NOMO-1 treated with DMSO at 0.1 percent for 48 hours (cell line): ENCODE results near the gene FBXW7.

Experiments used
- DNase-seq: peaks from one replicate; lab custom pipeline; 2025; ENCODE audit not compliant: unreplicated experiment; lab: John Stamatoyannopoulos, UW

The FBXW7 gene

DNA sequence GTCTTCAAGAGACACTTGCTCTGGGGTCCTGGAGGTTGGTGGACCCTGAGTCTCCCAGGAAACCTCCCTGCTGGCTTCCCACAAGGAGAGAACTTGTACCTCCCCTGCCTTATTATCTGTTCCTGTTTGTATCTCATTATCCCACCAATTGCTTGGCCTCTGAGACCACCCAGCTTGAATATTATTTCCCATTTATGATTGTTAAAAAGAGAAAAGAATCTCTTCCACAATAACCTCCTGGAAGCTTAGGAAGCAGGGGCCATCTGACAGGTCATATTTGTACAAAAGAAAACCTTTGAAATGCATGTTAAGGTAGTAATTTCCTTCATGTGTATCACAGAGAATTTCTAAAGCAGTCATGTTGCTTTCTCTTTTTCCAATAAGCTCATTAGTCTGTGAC is 239.5 kb downstream of the FBXW7 start:
- DNase-seq, result no peak

DNA sequence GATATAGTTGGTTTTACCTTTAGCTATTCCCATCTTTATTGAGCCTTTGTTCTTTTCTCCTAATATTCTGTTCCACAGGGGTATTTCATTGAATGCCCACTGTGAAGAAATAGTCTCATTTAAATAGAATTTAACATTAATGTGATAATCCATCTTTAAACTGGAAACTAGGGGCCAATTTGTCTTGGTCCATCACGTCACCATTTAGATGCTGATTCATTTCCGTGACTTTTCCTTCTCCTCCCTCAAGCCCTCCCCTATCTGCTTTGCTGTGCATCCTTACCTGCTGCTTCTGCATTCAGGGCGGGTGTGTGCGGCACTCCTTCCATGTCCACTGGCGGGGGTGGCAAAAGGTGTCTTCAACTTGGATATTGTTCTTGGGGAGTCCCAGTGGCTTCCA is 241.1 kb downstream of the FBXW7 start:
- DNase-seq, result no peak

DNA sequence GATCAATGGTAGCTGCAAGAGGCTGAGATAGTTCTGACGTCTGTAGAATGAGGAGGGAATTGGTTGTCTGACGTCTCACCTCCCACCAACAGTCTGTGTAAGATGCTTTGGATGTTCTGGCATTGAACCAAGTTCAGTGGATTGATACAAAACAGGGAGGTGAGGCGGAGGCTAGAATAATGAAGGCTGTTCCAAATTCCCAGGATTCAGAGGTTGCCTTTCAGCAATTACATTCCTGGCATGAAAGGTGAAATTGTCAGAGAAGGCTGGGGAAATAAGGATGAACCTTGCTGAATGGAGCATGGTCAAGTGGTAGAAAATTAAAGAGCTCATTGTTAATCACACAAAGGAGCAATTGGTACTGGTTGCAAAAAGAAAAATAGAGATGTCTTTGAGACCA is 241.6 kb downstream of the FBXW7 start:
- DNase-seq, result no peak

DNA sequence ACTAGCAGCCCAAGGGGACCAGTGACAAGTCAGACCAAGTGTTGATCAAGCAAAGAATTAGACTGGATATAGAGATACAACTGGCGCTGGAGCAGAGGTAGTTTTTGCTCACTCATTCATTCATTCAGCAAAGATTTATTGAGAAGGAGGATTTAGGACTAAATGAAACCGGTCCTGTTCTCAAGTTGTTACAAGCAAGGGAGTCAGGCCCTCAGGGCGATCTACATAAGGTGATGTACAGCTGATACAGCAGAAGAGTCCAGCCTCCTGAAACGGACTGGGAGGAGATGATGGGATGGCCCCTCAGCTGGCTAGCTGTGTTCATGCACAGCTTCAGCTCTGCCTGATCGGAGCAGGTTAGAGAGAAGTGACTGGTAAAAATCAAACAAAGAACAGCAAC is 242.4 kb downstream of the FBXW7 start:
- DNase-seq, result no peak

DNA sequence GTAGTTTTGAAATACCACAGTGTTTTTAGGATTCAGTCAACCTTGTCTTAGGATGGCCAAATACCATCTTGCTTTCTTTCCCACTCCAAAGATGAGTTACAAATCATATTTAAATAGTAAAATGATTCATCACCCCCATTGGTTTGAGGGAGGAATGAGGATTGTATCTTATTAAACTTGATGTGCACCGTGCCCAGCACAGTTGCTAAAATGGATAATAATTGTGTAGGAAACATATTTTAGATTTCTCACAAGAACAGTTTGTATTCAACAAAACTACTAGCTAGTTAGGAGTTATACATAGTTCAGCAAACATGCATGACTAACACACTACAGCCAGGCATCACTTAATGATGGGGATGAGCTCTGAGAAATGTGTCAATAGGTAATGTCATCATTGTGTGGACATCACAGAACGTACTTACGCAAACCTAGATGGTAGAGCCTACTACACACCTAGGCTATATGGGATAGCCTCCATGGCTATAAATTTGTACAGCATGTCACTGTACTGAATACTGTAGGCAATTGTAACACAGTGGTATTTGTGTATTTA is 245.4 kb downstream of the FBXW7 start:
- no peak for DNase-seq

DNA sequence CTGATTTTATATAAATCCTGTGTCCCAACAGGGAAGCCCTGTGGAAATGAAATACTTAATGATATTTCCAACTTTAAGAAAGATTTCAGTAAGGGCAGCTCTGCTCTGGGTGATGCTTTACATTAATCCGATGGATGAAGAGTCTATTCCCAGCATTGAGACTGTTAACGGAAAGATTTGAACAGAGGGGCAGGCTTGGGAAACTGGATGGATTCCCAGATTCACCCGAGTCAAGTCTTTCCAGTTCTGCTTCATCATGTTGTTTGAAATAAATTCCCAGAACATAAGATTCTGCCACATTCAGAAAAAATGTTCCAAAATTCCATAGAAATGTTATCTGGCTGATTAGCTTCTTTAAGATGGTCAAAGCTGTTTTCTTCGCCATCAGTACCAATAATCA is 246.0 kb downstream of the FBXW7 start:
- DNase-seq, result no peak

DNA sequence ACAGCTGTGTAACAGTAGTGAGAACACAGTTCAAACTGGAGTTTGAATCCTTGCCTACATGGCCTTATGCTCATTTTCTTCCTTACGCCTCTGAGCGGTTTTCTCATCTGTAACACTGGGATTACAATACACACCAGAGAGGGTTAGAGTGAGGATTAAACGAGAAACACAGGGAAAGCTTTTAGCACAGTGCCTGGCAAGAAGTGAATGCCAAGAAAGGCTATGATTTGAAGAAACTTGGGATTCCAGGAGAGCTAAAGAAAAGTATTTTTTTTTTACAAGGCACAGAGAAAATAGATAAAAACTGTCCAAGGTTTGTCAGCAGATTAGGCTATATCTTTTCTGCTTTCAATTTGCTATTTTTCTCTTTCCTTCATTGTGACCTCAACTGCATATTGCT is 246.4 kb downstream of the FBXW7 start:
- no peak for DNase-seq

DNA sequence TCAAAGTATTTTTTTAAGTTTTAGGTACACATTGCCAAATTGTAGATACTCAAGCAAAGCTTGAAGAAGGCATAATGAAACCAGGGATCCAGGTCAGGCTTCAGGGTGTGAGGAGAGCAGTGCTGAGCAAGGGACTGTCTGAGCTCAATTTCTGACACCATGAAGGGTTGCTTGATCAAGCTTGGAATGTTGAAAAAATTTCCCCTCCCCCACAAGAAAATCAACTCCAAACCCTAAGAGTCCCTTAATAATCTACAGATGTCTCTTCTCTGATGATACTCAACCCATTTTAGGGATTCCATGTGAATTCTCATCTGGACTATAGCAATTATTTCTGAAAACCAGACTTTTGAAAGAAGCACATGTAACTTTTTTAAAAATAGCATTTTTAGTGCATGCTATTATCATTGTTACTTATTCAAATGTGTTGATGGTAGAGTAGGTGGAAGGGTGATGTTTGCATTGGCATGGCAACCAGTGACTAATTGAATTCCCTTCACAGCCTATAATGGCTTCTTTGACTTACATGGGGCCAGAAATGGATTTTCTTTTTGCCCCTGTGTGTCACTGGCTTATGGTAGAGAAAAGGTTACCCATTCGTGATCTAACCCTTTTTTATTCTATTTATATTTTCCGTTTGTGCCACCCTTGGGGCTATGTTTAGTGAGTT is 252.0 kb downstream of the FBXW7 start:
- no peak for DNase-seq

DNA sequence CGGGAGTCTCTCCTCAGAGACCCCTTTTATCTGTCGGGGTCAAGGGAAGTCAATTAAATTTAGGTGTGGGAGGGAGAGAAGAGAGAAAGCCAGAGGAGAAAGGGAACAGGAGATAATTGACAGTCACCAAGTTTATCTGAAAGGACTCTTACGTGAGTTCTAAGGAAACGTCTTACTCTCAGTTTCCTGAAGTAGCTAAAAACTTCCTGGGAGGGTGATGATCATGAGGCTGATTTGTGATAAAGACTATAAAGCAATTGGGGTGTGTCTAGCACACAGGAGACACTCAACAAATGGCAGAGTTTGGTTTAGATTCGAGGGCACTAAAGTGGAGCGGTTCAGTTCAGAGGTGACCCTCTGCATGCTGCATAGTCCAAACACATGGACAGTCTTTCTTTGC is 254.1 kb downstream of the FBXW7 start:
- DNase-seq, result no peak

DNA sequence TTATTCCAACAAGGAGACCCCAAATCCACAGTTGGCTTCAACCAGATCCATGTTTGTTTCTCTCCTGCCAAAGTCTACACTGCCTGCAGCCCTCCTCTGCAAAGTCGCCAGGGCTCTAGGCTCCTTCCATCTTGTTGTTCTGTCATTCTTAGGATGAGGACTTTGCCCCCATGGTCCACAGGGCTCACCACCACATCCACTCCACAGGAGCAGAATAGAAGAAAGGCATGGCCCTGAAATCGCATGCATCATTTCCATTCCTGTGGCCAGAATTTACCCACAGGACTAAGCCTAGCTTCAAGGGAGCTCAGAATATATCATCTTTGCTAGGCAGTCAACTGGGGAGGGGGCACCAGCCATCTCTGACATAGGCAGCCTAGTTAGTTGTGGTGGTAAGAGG is 254.7 kb downstream of the FBXW7 start:
- no peak for DNase-seq

DNA sequence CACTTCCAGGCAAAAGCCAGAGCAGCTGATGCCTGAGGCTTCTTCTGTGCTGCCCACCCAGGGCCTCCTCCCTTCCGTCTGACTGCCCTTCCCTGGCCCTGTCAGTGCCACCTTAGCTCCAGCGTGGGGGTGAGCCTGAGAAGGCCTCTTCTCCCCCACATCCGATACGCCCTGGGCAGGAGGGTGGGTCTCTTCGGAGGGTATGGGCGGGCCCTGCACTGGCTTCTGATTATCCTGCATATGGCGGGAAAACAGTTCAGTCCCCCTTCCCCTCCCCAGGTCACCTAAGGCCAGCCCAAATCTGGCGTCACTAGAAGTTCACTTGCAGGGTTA is 256.7 kb downstream of the FBXW7 start:
- no peak for DNase-seq

DNA sequence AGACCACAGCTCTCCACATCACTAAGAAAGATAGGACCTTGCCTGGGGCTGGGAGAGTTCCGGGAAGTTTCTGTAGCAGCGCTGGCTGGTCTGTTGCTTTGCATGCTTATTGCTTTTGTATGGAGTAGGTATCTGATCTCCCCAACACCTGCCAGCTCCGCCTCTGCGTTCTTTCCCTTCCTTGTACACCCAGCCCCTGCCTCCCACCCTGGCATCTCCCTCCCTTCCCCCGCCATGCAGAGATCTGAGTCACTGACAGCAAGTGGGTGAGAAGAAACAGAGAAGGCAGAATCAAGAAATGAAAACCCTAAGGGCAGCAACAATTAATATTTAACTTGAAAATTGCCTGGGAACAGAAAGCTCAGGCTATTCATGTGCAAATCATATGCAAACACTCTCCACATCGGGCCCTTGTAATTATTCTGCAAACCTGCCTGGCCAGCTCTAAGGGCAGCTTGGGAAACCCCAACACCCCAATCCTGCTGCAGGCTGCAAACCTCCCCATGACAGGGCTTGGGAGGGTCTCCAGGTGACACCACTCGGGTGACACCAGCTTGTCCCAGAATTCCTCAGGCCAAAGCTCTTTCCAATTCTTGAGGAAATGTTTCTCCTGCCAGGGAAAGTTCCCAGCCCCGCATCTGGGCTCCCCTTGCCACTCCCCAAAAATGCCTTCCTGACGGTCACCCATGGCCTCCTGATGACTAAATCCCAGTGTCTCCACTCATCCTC is 257.2 kb downstream of the FBXW7 start:
- DNase-seq, result no peak

DNA sequence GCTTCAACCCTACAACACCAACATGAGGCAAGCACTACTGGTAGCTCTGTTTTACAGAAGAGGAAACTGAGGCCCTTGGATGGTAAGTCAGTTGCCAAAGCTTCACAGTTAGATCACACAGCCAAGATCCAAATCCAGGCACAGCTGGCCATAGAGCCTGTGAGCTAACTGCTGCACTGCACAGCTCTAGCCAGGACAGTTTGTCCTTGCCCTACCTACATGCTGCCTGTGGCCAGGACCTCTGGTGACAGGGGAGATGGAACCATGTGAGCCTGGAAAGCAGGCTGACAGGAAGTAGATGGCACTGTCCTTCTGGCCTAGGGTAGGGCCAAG is 257.8 kb downstream of the FBXW7 start:
- no peak for DNase-seq

DNA sequence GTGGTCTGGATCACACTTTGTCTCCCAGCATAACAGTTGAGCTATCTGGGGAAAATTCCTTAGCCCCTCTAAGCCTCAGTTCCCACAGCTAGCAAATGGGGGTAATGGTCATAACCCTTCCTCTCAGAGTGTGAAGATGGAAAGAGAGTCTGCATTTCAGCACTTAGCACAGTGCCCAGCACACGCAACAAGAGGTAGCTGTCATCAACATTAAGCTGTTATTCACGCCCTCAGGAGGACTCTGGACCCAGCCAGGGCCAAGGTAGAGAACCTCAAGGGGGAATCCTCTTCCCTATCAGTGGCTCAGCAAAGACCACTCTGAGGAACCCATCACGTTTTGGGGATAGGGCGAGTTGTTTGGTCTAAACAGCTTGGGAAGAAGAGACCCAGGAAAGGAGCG is 258.6 kb downstream of the FBXW7 start:
- no peak for DNase-seq

DNA sequence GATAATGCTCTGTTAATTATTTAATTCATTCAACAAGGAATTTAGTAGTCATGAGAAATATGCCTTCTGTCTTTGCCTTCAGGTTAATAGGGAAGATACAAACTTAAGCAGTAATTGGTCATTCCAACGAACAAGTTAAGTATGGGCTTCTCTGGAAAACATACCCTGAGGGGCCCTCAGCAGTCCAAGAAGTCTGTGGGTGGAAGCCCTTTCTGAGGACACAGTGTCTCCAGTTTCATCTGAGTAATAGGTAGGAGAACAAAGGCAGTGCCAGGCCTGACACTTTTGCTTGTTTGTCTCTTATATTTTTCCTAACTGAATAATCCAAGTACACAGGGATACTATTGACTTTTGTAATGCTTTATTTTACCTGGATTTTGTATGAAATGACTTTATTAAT is 262.5 kb downstream of the FBXW7 start:
- DNase-seq, result no peak
